Esophagus squamous epithelium (tissue), 4 donors: ENCODE results near the gene DOCK2.

Experiments
- POLR2A ChIP-seq, 4 donors: fragments of 450-650 bp; IDR thresholded peaks; one replicate each; pipeline ENCODE4 v1.6.1; 2017; ENCODE audit warnings: antibody characterized with exemption in 4 of 4, mild to moderate bottlenecking in 4 of 4, moderate library complexity in 3 of 4
- TF ChIP-seq, protein P1 (sequence below), 6 experiments: fragments of 450-650 bp in 4 of 6; fragments of 200-600 bp in 2 of 6; sonication (generic) in 2 of 6; IDR thresholded peaks; one replicate each; pipeline ENCODE4 v1.5.1; 2016 to 2019; ENCODE audit warnings: antibody characterized with exemption in 6 of 6, mild to moderate bottlenecking in 4 of 6, moderate library complexity in 4 of 6

DNA sequence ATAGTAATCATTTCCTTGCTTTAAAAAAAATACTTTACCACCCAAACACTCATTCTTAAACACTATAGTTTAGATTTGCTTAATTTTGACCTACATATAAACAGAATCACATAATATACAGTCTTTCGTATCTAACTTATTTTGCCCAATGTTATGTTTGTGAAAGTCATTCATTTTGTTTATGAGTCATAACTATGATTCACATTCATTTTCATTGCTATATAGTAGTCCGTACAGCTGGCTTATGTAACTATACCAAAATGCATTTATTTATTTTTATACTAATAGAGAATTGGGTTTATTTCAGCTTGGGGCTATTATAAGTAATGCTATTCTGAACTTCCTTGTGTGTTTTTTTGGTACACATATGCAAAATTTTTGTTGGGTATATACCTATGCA is 434.7 kb downstream of the DOCK2 start:
- TF ChIP-seq, protein P1, sequence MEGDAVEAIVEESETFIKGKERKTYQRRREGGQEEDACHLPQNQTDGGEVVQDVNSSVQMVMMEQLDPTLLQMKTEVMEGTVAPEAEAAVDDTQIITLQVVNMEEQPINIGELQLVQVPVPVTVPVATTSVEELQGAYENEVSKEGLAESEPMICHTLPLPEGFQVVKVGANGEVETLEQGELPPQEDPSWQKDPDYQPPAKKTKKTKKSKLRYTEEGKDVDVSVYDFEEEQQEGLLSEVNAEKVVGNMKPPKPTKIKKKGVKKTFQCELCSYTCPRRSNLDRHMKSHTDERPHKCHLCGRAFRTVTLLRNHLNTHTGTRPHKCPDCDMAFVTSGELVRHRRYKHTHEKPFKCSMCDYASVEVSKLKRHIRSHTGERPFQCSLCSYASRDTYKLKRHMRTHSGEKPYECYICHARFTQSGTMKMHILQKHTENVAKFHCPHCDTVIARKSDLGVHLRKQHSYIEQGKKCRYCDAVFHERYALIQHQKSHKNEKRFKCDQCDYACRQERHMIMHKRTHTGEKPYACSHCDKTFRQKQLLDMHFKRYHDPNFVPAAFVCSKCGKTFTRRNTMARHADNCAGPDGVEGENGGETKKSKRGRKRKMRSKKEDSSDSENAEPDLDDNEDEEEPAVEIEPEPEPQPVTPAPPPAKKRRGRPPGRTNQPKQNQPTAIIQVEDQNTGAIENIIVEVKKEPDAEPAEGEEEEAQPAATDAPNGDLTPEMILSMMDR (IDR thresholded peaks at IDR 0.05): no peak
- no peak for TF ChIP-seq POLR2A (IDR thresholded peaks at IDR 0.05)
